ENCODE results near the gene LGMN.

Gene LGMN

GRCh38 chr14:92658684-92659083 is 89.7 kb downstream of the LGMN start:
- Histone ChIP-seq H3K27me3 (ENCODE audit: insufficient read depth, low read length, poor library complexity) (no peaks in the 10 kb centered on the region), H3K27ac (ENCODE audit: low read length) (no peak overlapping the region), H2AFZ (ENCODE audit: low read depth, low read length) (no peak overlapping the region), H3K79me2 (ENCODE audit: insufficient read depth, low read length) (no peaks in the 10 kb centered on the region), H3K9ac (ENCODE audit: low read depth, low read length) (no peak overlapping the region), H3K4me3 (ENCODE audit: low read depth in 1 of 2, low read length in 2 of 2) (no peak overlapping the region), H3K9me3 (ENCODE audit: insufficient read depth, low read length, severe bottlenecking) (no peaks in the 10 kb centered on the region), H3K4me1 (ENCODE audit: insufficient read depth, low read length) (no peaks in the 10 kb centered on the region), H4K20me1 (ENCODE audit: insufficient read depth, low read length) (no peaks in the 10 kb centered on the region), H3K4me2 (ENCODE audit: insufficient read depth, low read length) (no peak overlapping the region), H3K36me3 (ENCODE audit: insufficient read depth, low read length) (no peaks in the 10 kb centered on the region)
- ATAC-seq (ENCODE audit: insufficient read depth, low read depth) (no peak), DNase-seq (no peak)
- TF ChIP-seq CTCF (IDR thresholded peaks at IDR 0.05; ENCODE audit: borderline replicate concordance, extremely low read depth, low read length, poor library complexity, severe bottlenecking) (no peak), EZH2 (IDR thresholded peaks at IDR 0.05; ENCODE audit: borderline replicate concordance, low read depth, low read length, severe bottlenecking) (no peak)

DNA sequence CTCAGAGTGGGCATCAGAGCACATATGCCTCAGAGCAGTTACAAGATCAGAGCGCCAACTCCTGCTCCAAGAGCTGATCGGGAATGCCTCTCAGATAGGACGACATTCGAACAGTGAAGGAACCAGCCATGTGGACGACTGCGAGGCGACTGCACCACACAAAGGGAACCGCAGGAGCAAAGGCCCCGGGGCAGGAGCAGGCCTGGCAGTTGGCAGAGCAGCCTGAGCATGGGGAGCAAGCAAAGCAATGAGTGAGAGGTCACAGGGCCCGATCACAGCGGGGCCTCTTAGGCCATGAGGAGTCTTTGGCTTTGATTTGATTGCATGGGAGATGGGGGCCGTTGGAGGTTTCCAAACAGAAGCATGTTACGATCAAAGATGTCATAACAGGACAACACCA is 90.3 kb downstream of the LGMN start:
- Histone ChIP-seq H2AFZ (ENCODE audit: low read depth, low read length) (no peak overlapping the region), H3K27me3 (ENCODE audit: insufficient read depth, low read length, poor library complexity) (no peaks in the 10 kb centered on the region), H3K9ac (ENCODE audit: low read depth, low read length) (no peak overlapping the region), H3K4me1 (ENCODE audit: insufficient read depth, low read length) (no peaks in the 10 kb centered on the region), H3K36me3 (ENCODE audit: insufficient read depth, low read length) (no peaks in the 10 kb centered on the region), H3K4me2 (ENCODE audit: insufficient read depth, low read length) (no peak overlapping the region), H3K4me3 (ENCODE audit: low read depth in 1 of 2, low read length in 2 of 2) (no peak overlapping the region), H3K9me3 (ENCODE audit: insufficient read depth, low read length, severe bottlenecking) (no peaks in the 10 kb centered on the region), H3K79me2 (ENCODE audit: insufficient read depth, low read length) (no peaks in the 10 kb centered on the region), H3K27ac (ENCODE audit: low read length) (no peak overlapping the region), H4K20me1 (ENCODE audit: insufficient read depth, low read length) (no peaks in the 10 kb centered on the region)
- ATAC-seq (ENCODE audit: insufficient read depth, low read depth) (no peak), DNase-seq (no peak)
- TF ChIP-seq CTCF (IDR thresholded peaks at IDR 0.05; ENCODE audit: borderline replicate concordance, extremely low read depth, low read length, poor library complexity, severe bottlenecking), result no peak
- no peak for TF ChIP-seq EZH2 (IDR thresholded peaks at IDR 0.05; ENCODE audit: borderline replicate concordance, low read depth, low read length, severe bottlenecking)

- Histone ChIP-seq H3K79me2 (ENCODE audit: insufficient read depth, low read length) (no peaks in the 10 kb centered on the region), H3K27ac (ENCODE audit: low read length) (no peak overlapping the region), H3K4me1 (ENCODE audit: insufficient read depth, low read length) (no peaks in the 10 kb centered on the region), H4K20me1 (ENCODE audit: insufficient read depth, low read length) (no peaks in the 10 kb centered on the region), H3K27me3 (ENCODE audit: insufficient read depth, low read length, poor library complexity) (no peaks in the 10 kb centered on the region), H3K4me3 (ENCODE audit: low read depth in 1 of 2, low read length in 2 of 2) (no peak overlapping the region), H3K9me3 (ENCODE audit: insufficient read depth, low read length, severe bottlenecking) (no peaks in the 10 kb centered on the region), H3K36me3 (ENCODE audit: insufficient read depth, low read length) (no peaks in the 10 kb centered on the region), H3K9ac (ENCODE audit: low read depth, low read length) (no peak overlapping the region), H3K4me2 (ENCODE audit: insufficient read depth, low read length) (no peak overlapping the region), H2AFZ (ENCODE audit: low read depth, low read length) (no peak overlapping the region)
- no peak for TF ChIP-seq CTCF (IDR thresholded peaks at IDR 0.05; ENCODE audit: borderline replicate concordance, extremely low read depth, low read length, poor library complexity, severe bottlenecking)
- TF ChIP-seq EZH2 (IDR thresholded peaks at IDR 0.05; ENCODE audit: borderline replicate concordance, low read depth, low read length, severe bottlenecking), result no peak
- no peak for ATAC-seq (ENCODE audit: insufficient read depth, low read depth)
- DNase-seq, result no peak
Measured at GRCh38 chr14:92657457-92658142, 90.8 kb downstream of the LGMN start.

Measured in DND-41 (cell line).